Frontal cortex (tissue), 4 donors: ENCODE results near the gene HADHA. TPM values are rescaled to one million over a fixed set of nuclear protein-coding genes. Genes with fewer than 3 reads are reported as not detected.

Experiments used
- DNase-seq, 2 donors: peaks; one replicate each; pipeline ENCODE4 v3.0.0; 2012; ENCODE audit warnings: low spot score in 2 of 2
- FAIRE-seq: peaks from 2 replicates; lab custom pipeline; 2012; peaks lifted over from hg19 to GRCh38; lab: Jason Lieb, UNC
- total RNA-seq: library from RNA; depleted of rRNA; stranded (reverse); fragments of >200 nt; gene quantifications from one replicate; pipeline ENCODE4 v1.2.3, GENCODE V29; 2014
- donor health status: control.
- donor health status: control.
- donor health status: control.

The HADHA gene
- total RNA-seq, 1 donor from 2014 or later = 85.2 TPM

DNA sequence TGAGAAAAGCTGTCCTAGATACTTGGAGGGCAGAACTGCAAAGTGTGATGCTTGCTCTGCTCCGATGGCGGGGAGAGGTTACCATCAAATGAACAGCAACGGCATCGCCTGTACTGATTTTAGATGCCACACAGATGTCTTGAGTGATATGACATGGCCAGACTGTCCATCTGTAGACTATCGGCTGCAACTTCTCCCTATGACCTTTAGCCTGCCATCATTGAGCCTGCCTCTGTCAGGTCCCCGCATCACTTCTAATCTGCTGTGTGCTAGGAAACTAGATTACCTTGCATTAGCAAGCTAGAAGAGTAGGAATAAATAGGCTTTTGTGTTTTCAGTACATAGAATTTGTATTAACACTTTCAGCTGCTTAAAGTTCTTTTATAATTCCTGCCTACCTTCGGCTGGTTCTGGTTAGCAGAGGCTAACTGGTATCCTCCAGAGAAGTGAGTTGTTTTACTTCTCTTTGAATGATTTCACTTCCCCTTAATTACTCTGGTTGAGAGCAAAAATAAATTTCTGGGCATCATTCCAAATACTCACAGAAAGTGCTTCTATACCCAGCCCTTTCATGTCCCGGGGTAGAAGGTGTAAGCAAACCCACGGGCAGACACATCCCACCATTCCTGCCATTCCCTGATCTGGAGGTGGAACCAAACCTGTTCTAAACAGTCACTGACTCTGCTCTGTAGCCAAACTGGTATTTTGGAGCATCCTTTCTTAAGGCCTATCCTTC is 47.6 kb downstream of the HADHA start:
- no peak for FAIRE-seq
- peak in 1 of 2 donors; percentile 16 for DNase-seq

GRCh38 chr2:26195040-26195984 is 49.1 kb downstream of the HADHA start:
- FAIRE-seq (no peak), DNase-seq (no peak)

GRCh38 chr2:26193578-26194231 is 50.7 kb downstream of the HADHA start:
- DNase-seq (no peak), FAIRE-seq (no peak)

- FAIRE-seq (no peak), DNase-seq (no peak)
These were observed 52.9 kb downstream of the HADHA start for GRCh38 chr2:26191316-26192159.

- FAIRE-seq = no peak
- DNase-seq = no peak
These were observed 54.1 kb downstream of the HADHA start for GRCh38 chr2:26190369-26190768.

GRCh38 chr2:26189751-26190150 is 54.7 kb downstream of the HADHA start:
- FAIRE-seq = no peak
- DNase-seq = peak in 1 of 2 donors; percentile 7

DNA sequence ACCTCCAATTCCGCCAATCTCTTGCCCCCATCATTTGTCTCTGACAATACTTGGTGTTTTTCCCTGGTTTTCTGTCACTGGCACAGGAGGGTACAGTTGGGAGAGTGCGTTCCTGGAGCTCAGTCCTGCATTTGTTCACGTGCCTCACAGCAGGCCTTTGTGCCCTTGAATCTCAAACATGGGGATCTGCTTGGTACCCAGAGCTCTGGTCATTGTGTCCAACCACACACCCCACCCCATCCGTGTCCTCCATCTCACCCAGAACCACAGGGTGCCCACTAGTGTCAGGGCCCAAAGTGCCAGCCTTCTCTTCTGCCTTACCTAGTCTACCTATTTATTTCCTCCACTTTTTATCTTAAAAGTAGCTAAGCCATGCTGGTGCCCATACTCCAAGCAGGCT is 55.3 kb downstream of the HADHA start:
- DNase-seq = no peak
- no peak for FAIRE-seq

DNA sequence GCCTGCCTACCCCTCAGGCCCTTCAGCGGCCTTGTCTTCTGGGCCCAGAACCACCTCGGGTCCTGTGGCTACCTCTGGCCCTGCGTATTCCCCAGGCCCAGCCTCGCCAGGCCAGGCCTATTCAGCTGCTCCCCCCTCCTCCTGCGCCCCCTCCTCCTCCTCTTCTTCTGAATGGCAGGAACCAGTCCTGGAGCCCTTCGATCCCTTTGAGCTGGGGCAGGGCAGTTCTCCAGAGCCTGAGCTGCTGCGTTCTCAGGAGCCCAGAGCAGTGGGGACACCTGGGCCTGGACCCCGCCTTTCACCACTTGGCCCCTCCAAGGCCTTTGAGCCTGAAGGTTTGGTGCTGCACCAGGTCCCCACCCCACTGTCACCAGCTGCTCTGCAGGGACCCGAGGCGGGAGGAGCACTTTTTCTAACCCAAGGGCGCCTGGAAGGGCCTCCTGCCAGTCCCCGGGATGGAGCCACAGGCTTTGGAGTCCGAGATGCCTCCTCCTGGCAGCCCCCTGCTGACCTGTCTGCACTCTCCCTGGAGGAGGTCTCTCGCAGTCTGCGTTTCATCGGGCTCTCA is 56.8 kb downstream of the HADHA start:
- FAIRE-seq (no peak), DNase-seq (no peak)

DNA sequence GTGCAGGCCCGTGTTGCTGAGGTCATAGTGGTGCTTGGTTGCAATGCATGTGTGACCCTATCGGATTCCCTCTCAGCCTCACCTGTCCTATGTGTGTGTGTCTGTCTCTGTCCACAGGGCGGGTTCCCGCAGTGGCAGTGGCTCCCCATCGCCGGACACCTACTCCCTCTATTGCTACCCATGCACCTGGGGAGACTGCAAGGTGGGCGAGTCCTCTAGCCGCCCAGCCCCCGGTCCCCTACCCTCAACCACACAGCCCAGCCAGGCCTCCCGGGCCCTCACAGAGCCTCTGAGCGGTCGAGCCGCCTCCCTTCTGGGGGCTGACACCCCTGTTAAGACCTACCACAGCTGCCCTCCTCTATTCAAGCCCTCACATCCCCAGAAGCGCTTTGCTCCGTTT is 57.3 kb downstream of the HADHA start:
- no peak for FAIRE-seq
- no peak for DNase-seq

DNA sequence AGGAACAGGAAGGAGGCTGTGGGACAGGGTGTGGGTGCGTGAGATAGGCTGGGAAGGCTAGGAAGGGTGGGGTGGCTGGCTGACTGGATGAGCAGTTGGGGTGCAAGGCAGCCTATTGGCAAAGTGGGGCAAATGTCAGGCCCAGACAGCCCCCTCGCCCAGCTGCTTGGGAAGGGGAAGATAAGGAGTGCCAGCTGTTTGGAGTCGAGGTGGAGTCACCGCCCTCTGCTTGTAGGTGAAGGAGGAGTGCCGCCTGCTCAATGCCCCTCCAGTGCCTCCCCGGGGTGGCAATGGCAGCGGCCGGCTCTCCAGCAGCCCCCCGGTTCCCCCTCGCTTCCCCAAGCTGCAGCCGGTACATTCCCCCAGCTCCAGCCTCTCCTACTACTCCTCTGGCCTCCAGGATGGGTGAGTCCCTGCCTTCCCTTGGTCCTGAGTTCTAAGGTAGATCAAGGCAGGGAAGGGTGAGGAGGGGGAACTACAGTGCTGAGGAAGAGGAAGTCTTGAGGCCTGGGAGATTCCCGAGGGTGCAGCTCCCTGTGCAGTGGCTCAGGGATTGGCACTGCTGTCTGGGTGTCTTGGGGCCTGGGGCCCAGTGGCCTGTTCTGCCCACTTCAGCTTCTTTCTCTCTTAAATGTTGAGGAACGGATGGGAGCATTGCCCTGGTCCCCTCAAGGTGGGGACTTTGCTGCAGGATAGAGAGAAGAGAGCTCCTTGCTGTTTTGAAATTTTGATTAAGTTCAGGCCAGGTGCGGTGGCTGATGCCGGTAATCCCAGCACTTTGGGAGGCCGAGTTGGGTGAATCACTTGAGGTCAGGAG is 58.3 kb downstream of the HADHA start:
- FAIRE-seq (no peak), DNase-seq (no peak)

DNA sequence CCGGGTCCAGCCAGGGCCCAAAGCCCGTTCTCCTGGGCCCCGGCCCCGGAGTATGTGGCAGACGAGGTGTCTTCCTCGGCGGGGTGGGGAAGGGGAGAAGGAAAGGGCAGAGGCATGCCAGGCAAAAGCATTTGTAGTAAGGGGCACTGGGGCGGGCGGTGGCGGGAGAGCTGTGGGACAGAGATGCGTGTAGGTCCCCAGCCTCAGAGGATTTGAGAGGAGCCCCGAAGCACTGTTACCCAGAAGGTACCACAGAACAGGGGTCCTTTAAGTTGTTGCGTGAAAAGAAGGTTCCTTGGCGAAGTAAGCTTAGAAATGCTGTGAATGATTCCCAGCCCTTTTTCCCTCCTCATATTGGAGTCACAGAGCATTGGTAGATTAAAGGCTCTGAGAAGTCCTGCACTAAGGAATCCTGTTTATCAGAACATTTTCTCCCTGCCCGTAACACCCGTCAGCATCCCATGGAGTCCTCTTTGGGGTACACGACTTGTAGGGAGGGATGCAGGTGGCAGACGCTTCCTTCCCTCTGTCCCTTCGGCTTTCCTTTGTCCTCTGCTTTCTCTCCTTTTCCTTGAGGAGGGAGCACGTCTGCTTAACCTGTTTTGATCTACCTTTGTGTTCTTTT is 59.0 kb downstream of the HADHA start:
- FAIRE-seq (no peak), DNase-seq (no peak)

DNA sequence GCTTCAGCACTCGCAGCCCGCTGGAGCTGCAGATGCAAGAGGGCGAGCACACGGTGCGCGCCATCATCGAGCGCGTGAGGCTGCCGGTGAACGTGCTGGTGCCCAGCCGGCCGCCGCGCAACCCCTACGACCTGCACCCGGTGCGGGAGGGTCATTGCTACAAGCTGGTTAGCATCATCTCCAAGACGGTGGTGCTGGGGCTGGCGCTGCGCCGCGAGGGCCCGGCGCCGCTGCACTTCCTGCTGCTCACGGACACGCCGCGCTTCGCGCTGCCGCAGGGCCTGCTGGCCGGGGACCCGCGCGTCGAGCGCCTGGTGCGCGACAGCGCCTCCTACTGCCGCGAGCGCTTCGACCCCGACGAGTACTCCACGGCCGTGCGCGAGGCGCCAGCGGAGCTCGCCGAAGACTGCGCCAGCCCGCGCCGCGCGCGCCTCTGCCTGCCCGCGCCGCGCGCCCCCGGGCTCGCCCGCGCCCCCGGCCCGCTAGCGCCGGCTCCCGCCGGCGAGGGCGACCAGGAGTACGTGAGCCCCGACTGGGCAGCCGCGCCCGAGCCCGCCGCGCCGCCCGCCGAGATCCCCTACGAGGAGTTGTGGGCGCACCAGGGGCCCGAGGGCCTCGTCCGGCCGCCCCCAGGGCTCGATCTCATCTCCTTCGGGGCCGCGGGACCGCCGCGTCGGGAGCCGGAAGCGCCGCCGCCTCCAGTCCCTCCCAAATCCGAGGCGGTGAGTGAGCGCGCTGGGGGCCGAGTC is 59.7 kb downstream of the HADHA start:
- peak; percentile 69 to 77 for DNase-seq

DNA sequence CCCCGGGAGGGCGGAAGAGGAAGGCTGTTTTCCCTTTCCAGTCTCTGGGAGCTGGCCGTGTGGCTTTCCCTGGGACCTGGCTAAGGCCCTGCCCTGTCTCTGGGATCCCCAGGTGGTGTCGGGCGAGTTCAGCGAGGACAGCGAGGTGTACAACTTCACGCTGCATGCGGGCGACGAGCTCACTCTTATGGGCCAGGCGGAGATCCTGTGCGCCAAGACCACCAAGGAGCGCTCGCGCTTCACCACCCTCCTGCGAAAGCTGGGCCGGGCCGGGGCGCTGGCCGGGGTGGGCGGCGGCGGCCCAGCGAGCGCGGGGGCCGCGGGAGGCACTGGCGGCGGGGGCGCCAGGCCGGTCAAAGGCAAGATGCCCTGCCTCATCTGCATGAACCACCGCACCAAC is 60.3 kb downstream of the HADHA start:
- FAIRE-seq (no peak), DNase-seq (no peak)

More for the DNA sequence above, 59.7 kb downstream of the HADHA start:
- FAIRE-seq = no peak

DNA sequence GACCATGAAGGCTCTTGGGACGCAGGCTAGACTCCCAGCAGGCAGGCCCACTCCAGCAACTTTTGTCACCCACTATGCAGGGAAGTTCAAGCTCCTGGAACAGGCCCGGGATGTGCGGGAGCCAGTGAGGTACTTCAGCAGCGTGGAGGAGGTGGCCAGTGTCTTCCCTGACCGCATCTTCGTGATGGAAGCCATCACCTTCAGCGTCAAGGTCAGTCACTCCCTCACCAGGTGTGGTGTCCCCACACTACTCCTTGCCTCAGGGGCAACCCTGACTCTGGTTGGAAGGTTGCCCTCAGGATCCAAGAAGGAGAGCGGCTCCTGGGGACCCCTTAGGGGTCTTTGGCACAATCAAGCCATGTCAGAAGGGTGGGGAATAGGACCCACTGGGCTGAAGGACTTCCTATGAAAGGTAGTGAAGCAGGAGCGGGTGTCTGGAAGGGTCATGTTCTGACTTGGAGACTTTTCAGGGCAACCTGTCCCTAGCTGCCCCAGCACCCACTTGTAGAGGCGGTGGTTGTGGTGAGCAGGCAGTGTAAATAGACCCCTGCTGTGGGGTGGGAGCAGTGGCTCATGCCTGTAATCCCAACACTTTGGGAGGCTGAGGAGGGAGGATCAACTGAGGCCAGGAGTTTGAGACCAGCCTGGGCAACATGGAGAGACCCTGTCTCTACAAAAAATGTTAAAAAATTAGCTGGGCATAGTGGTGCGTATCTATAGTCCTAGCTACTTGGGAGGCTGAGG is 61.4 kb downstream of the HADHA start:
- no peak for DNase-seq
- no peak for FAIRE-seq

DNA sequence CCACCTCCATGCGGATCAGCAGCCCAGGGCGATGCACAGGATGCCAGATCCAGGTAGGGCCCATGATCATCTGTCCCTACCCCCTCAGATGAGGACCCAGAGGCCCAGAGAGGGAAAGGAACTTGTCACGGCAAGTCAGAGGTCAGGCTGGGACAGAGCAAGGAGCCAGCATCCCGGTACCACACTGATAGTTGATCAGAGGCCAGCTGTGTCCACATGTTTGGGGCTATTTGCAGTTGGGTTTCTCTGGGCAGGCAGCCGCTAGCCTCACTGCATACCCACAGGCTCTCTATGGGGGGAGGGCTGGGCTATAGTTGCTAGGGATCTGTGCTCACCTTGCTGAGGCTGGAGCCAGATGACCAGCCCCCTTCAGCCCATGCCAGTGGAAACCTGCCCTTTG is 62.0 kb downstream of the HADHA start:
- FAIRE-seq (no peak), DNase-seq (no peak)

DNA sequence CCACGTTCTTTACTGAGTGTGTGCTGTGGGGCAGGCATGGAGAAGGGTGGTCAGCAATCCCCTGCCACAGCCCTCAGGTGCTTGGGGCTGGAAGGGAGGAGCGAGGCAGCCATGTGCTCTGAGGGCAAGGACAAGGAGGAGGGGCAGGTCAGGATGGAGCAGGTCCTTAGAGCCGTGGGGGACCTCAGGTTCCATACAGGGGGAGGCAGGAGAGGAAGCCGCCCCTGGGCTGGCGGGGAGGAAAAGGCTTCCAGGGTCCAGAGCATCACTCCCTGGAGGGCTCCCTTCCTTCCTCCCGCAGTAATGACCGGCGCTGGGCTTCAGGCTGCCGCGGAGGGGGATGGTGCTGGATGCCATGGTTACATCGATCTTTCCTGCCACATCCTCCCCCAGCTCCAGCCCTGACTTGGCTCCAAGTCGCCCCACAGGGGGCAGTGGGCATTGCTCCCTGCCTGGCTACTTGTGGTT is 65.0 kb downstream of the HADHA start:
- FAIRE-seq (no peak), DNase-seq (no peak)
